Prostate gland (tissue), 2 donors: ENCODE results near the gene COL1A1.

Source experiments
- POLR2A ChIP-seq: fragments of 450-650 bp; IDR thresholded peaks from one replicate; pipeline ENCODE4 v1.6.1; 2016; ENCODE audit warnings: antibody characterized with exemption, mild to moderate bottlenecking
- POLR2AphosphoS5 ChIP-seq: sonication (generic); formaldehyde crosslinking; IDR thresholded peaks from one replicate; pipeline ENCODE4 v1.6.1; 2017; ENCODE audit warnings: antibody characterized with exemption
- TF ChIP-seq, protein P1 (sequence below), 4 experiments: fragments of 200-600 bp in 2 of 4; fragments of 450-650 bp in 2 of 4; sonication (generic) in 2 of 4; IDR thresholded peaks; 1 replicate in 3 of 4; 2 replicates in 1 of 4; pipeline ENCODE4 v1.5.1; 2016 to 2019; ENCODE audit warnings: antibody characterized with exemption in 4 of 4, mild to moderate bottlenecking in 2 of 4, moderate library complexity in 2 of 4

DNA sequence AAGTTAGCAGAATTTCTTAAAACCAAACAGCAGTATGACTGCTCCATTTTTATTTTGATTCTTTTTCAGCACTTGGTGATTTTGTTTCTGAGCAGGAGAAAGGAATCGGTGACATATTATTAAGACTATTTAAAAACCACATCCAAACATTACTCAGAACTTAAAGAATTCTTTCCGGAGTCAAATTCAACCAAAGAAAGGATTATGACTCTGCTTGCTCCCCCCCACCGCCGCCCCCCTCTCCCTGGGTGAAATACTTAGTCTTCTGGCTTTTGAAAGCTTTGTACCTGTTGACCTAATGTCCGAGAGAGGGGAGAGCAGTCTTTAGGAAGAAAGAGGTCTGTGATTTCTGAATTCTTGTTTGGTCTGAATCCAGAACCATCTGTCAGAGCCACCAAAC is 17.9 kb upstream of the COL1A1 start:
- TF ChIP-seq, protein P1, sequence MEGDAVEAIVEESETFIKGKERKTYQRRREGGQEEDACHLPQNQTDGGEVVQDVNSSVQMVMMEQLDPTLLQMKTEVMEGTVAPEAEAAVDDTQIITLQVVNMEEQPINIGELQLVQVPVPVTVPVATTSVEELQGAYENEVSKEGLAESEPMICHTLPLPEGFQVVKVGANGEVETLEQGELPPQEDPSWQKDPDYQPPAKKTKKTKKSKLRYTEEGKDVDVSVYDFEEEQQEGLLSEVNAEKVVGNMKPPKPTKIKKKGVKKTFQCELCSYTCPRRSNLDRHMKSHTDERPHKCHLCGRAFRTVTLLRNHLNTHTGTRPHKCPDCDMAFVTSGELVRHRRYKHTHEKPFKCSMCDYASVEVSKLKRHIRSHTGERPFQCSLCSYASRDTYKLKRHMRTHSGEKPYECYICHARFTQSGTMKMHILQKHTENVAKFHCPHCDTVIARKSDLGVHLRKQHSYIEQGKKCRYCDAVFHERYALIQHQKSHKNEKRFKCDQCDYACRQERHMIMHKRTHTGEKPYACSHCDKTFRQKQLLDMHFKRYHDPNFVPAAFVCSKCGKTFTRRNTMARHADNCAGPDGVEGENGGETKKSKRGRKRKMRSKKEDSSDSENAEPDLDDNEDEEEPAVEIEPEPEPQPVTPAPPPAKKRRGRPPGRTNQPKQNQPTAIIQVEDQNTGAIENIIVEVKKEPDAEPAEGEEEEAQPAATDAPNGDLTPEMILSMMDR (IDR thresholded peaks at IDR 0.05): no peak
- TF ChIP-seq POLR2A: no peak
- TF ChIP-seq POLR2AphosphoS5: no peak
